OCI-LY7 (cell line): ENCODE data around the gene GCNT2. TPM values are rescaled to one million over a fixed set of nuclear protein-coding genes. Genes with fewer than 3 reads are reported as not detected.

ENCODE experiments used
- BruUV-seq: library from RNA; stranded (reverse); fragments of 400-500 nt; replicated peaks from 2 replicates; lab custom pipeline; 2021; lab: Mats Ljungman, UMichigan
- CTCF ChIA-PET: fragments of 300-600 bp; sonication (Branson Sonifier 250); formaldehyde crosslinking; loops from one replicate; lab custom pipeline; 2022; ENCODE audit warnings: antibody characterized with exemption; ENCODE audit not compliant: unreplicated experiment; lab: Charles Lee
- POLR2A ChIA-PET: fragments of 300-600 bp; sonication (Branson Sonifier 250); formaldehyde crosslinking; loops from one replicate; lab custom pipeline; 2022; ENCODE audit warnings: antibody characterized with exemption; lab: Charles Lee
- DNase-seq: peaks from one replicate; pipeline ENCODE4 v3.0.0-alpha.2; 2015; ENCODE audit warnings: low spot score
- H2AFZ ChIP-seq: fragments of 200-600 bp; sonication (generic), shearing (Covaris generic); 2 replicates; pipeline ENCODE4 v1.6.1; 2014; ENCODE audit warnings: mild to moderate bottlenecking, antibody characterized with exemption, low read length, moderate library complexity
- H3K27ac ChIP-seq: fragments of 200-600 bp; sonication (generic); 2 replicates; pipeline ENCODE4 v1.5.1; 2014; ENCODE audit warnings: mixed run types, low read depth, mild to moderate bottlenecking, moderate library complexity, low read length, inconsistent platforms; ENCODE audit not compliant: poor library complexity, severe bottlenecking
- H3K36me3 ChIP-seq: fragments of 200-600 bp; sonication (generic); 2 replicates; pipeline ENCODE4 v1.6.1; 2014; ENCODE audit warnings: mild to moderate bottlenecking, antibody characterized with exemption, low read length, moderate library complexity, mixed read lengths; ENCODE audit not compliant: insufficient read depth
- H3K4me1 ChIP-seq: fragments of 200-600 bp; sonication (generic); 2 replicates; pipeline ENCODE4 v1.5.1; 2014; ENCODE audit warnings: mild to moderate bottlenecking, low read length; ENCODE audit not compliant: insufficient read depth, poor library complexity, severe bottlenecking
- H3K4me2 ChIP-seq: fragments of 200-600 bp; sonication (generic); 2 replicates; pipeline ENCODE4 v1.6.1; 2014; ENCODE audit warnings: mild to moderate bottlenecking, low read length
- H3K4me3 ChIP-seq: fragments of 200-600 bp; sonication (generic); 2 replicates; pipeline ENCODE4 v1.5.1; 2014; ENCODE audit warnings: mild to moderate bottlenecking, low read depth, low read length; ENCODE audit not compliant: poor library complexity, severe bottlenecking
- H3K79me2 ChIP-seq: fragments of 200-600 bp; sonication (generic); 2 replicates; pipeline ENCODE4 v1.6.1; 2016; ENCODE audit warnings: low read depth, mild to moderate bottlenecking, low read length, moderate library complexity, mixed read lengths; ENCODE audit not compliant: insufficient read depth
- H3K9me2 ChIP-seq: fragments of 200-600 bp; sonication (generic); 2 replicates; pipeline ENCODE4 v1.6.1; 2016; ENCODE audit warnings: mild to moderate bottlenecking, low read length, mixed read lengths; ENCODE audit not compliant: insufficient read depth
- H3K9me3 ChIP-seq: fragments of 200-600 bp; sonication (generic); 2 replicates; pipeline ENCODE4 v1.6.1; 2014; ENCODE audit warnings: mild to moderate bottlenecking, mixed run types, low read length, mixed read lengths
- H4K20me1 ChIP-seq: fragments of 200-600 bp; sonication (generic); 2 replicates; pipeline ENCODE4 v1.6.1; 2014; ENCODE audit warnings: mild to moderate bottlenecking, antibody characterized with exemption, low read length, moderate library complexity, mixed read lengths; ENCODE audit not compliant: insufficient read depth
- EZH2phosphoT487 ChIP-seq: fragments of 200-600 bp; sonication (generic); IDR thresholded peaks from 2 replicates; pipeline ENCODE4 v1.6.1; 2018; ENCODE audit warnings: low read depth, borderline replicate concordance, mild to moderate bottlenecking, mixed run types, antibody characterized with exemption, low read length, moderate library complexity, mixed read lengths
- intact Hi-C: fragments of 100-400 bp; cut with micrococcal nuclease; formaldehyde crosslinking; loops from one replicate; pipeline ENCODE4 v1.10.0; 2022; ENCODE audit not compliant: unreplicated experiment
- total RNA-seq, 2 experiments: library from RNA; depleted of rRNA in 1 of 2; stranded (reverse); fragments of >200 nt in 1 of 2; shearing (Covaris generic) in 1 of 2; gene quantifications; 2 replicates each; pipeline ENCODE4 v1.2.3, GENCODE V29; 2014 to 2022
- TF ChIP-seq, protein P1 (sequence below): fragments of 200-600 bp; sonication (generic); conservative IDR thresholded peaks from 2 replicates; pipeline ENCODE4 v1.5.1; 2014; ENCODE audit warnings: mild to moderate bottlenecking, antibody characterized with exemption, low read length, moderate library complexity, mixed read lengths

The GCNT2 gene
- total RNA-seq, 2 experiments from 2014 or later, result 17.4 to 25.2 TPM

DNA sequence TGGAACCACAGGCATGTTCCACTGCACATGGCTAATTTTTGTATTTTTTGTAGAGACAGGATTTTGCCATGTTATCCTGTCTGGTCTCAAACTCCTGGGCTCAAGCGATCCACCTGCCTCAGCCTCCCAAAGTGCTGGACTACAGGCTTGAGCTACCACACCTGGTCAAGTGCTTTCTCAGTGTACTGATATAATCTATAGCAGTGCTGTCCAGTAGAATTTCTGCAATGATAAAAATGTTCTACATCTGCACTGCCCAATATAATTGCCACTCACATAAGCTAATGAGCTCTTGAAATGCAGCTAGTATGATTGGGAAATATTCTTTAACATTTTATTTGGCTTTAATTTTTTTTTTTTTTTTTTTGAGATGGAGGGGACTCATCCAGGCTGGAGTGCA, 109.0 kb downstream of the GCNT2 start:
- ChIA-PET CTCF (no interaction called here), POLR2A (interaction anchor here (0.6 to 1.0 kb wide), 3 partner anchors 12 to 796 kb away, joined by 3 to 5 read pairs (median 3); no protein-coding TSS in a partner anchor)
- TF ChIP-seq EZH2phosphoT487, result no peak
- TF ChIP-seq, protein P1, sequence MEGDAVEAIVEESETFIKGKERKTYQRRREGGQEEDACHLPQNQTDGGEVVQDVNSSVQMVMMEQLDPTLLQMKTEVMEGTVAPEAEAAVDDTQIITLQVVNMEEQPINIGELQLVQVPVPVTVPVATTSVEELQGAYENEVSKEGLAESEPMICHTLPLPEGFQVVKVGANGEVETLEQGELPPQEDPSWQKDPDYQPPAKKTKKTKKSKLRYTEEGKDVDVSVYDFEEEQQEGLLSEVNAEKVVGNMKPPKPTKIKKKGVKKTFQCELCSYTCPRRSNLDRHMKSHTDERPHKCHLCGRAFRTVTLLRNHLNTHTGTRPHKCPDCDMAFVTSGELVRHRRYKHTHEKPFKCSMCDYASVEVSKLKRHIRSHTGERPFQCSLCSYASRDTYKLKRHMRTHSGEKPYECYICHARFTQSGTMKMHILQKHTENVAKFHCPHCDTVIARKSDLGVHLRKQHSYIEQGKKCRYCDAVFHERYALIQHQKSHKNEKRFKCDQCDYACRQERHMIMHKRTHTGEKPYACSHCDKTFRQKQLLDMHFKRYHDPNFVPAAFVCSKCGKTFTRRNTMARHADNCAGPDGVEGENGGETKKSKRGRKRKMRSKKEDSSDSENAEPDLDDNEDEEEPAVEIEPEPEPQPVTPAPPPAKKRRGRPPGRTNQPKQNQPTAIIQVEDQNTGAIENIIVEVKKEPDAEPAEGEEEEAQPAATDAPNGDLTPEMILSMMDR, result no peak
- no peak overlapping the region for H3K27ac ChIP-seq
- no peak overlapping the region for H3K4me3 ChIP-seq
- no peak for DNase-seq
- H2AFZ ChIP-seq, result no peak overlapping the region
- H3K9me2 ChIP-seq, result no peaks in the 10 kb centered on the region
- no peaks in the 10 kb centered on the region for H3K4me1 ChIP-seq
- H3K36me3 ChIP-seq, result peaks cover 20% of the 10 kb centered on the region
- intact Hi-C loops, result no loop called here
- H4K20me1 ChIP-seq, result no peaks in the 10 kb centered on the region
- BruUV-seq, result no TSS peak
- H3K9me3 ChIP-seq, result no peaks in the 10 kb centered on the region
- no peaks in the 10 kb centered on the region for H3K79me2 ChIP-seq
- no peak overlapping the region for H3K4me2 ChIP-seq

DNA sequence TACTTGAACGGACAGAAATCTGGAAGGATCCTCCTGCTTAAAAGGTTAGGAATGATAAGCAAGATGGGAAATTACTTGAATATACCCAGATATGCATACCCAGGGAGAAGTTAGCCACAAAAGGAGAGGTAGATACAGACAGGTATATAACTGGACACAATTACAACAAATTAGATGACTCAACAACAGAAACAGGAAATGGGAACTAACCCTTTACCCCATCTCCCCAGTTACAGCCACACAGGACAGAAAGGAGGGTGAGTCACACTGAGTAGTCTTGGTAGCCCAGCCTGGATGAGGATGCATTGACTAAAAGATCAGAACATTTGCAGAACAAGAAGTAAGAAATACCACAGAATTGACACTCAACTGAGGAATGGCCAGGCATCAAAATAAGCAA, 112.1 kb downstream of the GCNT2 start:
- intact Hi-C loops, result no loop called here
- no peaks in the 10 kb centered on the region for H4K20me1 ChIP-seq
- no peaks in the 10 kb centered on the region for H3K4me1 ChIP-seq
- TF ChIP-seq, protein P1, result no peak
- TF ChIP-seq EZH2phosphoT487, result no peak
- no peak overlapping the region for H3K27ac ChIP-seq
- POLR2A ChIA-PET, result no interaction called here
- no peak overlapping the region for H2AFZ ChIP-seq
- no peak overlapping the region for H3K4me3 ChIP-seq
- CTCF ChIA-PET, result no interaction called here
- no TSS peak for BruUV-seq
- no peak overlapping the region for H3K4me2 ChIP-seq
- no peaks in the 10 kb centered on the region for H3K9me3 ChIP-seq
- H3K79me2 ChIP-seq, result no peaks in the 10 kb centered on the region
- H3K36me3 ChIP-seq, result no peaks in the 10 kb centered on the region
- H3K9me2 ChIP-seq, result no peaks in the 10 kb centered on the region
- DNase-seq, result no peak

DNA sequence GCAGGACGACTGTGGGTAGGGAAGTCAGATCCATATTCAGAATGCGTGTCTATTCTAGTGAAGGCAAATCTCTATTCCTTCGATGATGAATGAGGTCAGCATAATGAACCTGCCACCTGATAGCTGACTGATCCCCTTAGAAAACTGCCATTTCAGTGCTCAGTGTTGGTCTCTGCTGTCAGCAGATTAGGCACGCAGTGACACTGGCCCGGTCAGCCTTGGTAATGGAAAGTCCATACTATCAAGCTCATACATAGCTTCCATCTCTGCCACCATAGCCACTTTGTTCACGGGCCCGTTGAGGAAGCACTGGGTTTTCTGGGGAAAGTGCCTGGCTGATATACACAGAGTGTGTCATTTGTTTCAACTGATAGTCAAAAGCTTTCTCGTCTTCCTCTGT, 119.3 kb downstream of the GCNT2 start:
- Histone ChIP-seq H3K4me2 (no peak overlapping the region), H3K4me1 (peaks cover 17% of the 10 kb centered on the region), H3K79me2 (no peaks in the 10 kb centered on the region), H3K36me3 (no peaks in the 10 kb centered on the region), H3K27ac (no peak overlapping the region), H3K4me3 (no peak overlapping the region), H3K9me2 (no peaks in the 10 kb centered on the region), H4K20me1 (no peaks in the 10 kb centered on the region), H2AFZ (no peak overlapping the region), H3K9me3 (no peaks in the 10 kb centered on the region)
- intact Hi-C loops, result no loop called here
- no peak for TF ChIP-seq EZH2phosphoT487
- TF ChIP-seq, protein P1, result no peak
- no TSS peak for BruUV-seq
- ChIA-PET CTCF (no interaction called here), POLR2A (interaction anchor here (0.6 to 1.3 kb wide), 3 partner anchors 23 to 59 kb away, joined by 3 to 4 read pairs (median 4); no protein-coding TSS in a partner anchor)
- no peak for DNase-seq
